HG02852 (cell line): ENCODE data around the gene CEP20.
"Not testable (repeated sequence)": the region's sequence is repeated elsewhere in the genome, so short reads cannot be mapped to it uniquely, and the experiment has no call there.

ENCODE experiments used
- ATAC-seq: cut with Tn5 transposase; IDR thresholded peaks from one replicate; pipeline ENCODE4 v1.9.1; 2021; ENCODE audit warnings: mild to moderate bottlenecking, moderate library complexity; ENCODE audit not compliant: unreplicated experiment

The CEP20 gene

DNA sequence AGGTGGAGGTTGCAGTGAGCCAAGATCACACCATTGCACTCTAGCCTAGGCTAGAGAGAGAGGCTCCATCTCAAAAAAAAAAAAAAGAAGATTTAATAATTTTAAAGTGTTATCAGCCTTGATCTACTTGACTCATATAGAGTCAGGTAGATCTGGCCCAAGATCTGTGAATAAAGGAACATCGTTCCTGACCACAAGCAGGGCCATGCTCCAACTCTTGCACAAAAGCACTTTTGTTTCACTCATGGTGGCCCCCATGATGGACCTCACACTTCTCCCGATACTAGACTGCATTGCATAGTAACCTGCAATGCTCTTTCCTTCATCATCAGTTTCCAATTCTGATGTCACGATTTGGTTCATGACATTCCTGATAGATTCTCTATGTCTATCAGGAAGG lies 26.4 kb downstream of the CEP20 start:
- ATAC-seq, result no peak

DNA sequence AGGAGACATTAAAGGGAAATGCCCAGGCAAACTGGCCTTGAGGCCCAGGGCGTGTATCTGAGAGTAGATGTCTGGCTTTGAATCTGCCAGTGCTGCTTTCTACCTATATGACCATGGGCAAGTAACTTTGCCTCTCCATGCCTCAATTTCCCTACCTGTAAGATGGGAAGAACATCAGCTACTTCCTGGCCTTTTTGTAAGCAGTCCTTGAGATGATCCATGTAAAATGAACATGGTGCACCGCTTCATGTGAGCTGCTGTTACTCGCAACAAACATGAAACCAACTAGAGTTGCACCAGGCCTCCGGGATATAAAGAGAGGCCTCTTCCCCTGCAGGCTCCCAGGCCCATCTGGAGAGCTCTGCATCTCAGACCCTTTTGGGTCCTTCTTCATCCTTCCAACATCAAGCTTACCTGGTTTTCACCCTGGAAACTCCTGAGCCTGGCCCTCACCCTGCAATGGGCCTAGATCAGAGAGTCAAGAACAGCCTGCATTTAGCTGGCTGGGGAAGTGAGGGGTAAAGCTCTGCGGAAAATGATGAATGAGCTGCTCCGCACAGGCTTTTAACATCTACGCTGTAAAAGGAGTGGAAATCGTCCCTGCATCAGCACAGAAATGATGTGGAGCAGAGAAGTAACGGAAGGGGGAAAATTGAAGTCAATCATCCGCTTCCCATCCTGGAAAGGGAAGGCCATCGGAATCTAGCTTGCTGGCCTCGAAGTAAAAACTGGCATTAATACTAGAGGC lies 29.3 kb downstream of the CEP20 start:
- no peak for ATAC-seq

DNA sequence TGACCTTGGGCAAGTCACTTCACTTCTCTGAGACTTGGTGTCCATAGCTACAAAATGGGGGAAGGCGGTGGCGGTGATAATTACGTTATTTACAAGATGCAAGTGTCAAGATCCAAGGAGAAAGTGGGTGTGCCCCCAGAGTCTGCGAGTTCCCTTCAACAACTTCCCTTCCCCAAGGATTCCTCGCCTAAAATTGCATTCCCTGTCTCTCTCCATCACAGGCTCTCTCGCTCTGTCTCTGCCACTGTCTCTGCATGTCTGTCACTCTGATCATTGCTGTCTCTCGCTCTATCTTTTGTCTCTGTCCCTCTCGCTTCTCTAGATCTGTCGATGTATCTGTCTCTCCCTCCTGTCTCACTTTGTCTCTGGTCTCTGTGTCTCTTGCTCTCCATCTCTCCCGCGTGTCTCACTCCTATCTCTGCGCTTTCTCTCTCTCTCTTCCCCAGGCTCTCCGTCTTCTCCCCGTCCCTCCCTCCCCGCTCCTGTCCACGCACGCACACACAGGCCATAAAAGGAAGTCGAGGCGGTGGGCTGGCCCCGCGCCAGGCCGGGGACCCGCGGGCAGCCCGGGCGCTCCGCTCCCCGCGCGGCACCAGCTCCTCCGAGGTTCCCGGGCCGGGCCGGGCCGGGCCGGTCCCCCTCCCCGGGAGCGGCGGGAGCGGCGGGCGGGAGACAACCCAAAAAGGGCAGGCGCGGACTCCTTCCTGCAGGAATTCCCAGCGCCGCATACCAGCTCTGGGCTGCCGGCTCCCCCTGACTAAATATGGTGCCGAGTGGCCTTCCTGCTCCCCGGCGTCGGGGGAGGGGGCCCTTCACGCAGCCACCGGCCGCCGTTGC lies 30.5 kb downstream of the CEP20 start:
- no peak for ATAC-seq

DNA sequence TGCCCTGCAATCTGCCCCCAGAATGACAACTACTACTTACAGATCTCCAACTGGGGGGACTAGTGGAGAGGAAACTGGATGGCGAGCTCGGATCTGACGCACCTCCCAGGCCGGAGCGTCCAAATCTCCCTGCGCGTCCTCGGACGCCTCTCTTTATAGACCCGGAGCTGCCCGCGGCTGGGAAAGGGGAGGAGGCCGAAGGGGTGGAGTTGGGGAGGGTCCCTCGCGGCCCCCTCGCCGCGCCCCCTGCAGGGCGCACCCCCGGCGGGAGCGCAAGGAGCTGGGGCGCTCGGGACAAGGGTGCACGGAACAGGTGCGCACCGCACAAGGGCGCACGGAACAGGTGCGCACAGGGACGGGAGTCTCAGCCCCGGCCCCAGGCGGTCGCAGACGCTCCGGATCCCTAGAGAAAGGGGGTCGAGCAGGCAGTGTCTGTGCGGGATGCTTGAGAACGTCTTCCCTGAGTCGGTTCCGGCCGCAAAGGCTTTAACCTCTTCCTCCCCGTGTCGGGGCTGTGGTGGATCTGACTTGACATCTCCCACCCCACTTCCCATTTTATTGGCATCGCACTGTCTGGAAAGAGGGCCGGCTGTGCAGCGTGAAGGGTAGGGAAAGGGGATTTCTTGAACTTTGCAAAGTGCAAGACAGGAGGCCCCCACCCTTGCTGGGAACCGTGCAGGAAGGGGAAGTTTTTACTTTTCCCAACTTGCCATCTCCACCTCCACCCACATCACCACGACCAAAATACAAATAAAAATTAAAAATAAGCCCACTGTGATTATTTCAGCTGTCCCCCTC lies 31.3 kb downstream of the CEP20 start, which contains the start of gene MYH11:
Gene MYH11 (minus strand): TSS at position 128 of the 798 bp plus-strand sequence. CDS start 18,776 bp downstream, outside the sequence.
- ATAC-seq, result no peak

DNA sequence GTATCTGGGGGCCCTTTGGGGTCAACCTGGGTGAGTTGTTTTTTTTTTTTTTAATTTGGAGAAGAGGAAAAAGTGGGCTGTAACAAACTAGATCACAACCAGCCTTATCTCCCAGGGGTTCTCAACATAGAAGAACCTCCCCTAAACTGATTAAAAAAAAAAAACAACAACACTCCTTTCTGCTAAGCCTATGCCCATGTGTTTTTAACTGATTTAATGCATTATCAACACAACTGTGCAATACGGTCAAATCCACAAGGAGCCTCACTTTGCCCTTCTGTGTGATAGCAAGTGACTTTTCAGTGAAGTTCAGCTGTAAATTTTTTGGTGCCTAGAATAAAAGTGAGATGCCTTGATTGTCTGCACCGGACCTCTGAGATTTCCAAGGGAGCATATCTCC lies 32.2 kb downstream of the CEP20 start:
- ATAC-seq, result no peak

DNA sequence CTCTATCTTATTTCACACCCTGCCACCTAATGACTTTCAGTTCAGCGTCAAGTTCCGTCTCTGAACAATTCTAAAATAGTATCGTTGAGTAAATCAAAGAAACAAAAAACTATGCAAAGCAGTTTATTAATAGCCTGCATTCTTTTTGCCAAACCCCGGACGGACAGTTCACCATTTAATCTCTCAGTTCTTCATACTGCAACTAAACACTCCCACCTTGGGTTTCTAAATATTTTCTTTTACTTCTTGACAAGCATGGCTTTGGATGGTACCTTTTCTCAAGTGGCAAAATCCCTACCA lies 32.7 kb downstream of the CEP20 start:
- ATAC-seq, result peak; percentile 68

DNA sequence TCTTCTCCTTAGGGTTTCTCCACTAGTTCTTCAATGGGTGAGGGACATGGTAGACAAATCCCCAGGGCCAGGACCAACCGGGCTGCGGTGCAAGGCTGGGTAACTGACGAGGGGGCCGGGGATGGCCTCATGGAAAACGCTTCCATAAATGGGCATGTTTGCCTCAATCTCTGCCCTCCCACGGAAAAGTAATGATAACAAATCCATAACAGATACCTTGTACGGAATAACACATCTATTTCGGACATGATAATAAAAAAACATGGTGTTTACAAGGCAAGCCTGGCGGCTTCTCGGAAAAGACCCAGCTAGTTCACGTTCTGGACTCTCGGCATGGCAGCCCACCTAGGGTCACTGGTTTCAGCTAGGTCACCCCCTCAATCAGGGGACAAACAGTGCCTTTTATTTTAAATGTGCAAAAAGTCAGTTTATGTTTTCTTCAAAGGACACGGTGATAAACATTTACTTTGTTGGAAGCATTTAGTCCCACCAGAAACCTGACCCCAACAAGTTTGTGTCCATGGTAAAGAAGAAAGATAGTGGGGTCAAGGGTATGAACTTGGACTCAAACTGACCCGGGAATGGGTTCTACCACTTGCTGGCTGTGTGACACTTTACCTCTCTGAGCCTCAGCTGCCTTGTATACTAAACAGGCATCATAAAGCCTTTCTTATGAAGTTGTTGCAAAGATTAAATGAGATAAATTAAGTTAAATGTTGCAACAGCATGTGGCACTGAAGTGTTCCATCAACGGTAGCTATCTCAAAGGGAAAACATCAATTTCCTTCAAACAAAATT lies 33.3 kb downstream of the CEP20 start:
- no peak for ATAC-seq

DNA sequence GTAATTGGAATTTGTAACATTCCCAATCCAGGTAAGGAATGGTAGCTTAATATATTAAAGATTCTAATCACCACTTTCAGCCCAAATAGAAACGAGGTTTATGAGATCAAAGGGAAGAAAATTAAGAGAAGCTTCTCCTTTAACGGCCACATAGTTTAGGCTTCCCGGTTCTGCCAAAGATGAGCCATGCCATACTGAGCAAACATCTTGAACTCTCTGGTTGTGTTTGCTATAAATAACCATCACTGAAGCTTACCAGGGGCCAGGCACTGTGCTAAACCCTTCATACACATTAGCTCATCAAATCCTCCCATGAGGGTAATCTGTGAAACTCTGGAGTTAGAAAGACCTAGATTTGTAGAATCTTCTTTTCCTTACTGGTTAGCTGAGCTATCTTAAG lies 34.3 kb downstream of the CEP20 start:
- ATAC-seq, result no peak

DNA sequence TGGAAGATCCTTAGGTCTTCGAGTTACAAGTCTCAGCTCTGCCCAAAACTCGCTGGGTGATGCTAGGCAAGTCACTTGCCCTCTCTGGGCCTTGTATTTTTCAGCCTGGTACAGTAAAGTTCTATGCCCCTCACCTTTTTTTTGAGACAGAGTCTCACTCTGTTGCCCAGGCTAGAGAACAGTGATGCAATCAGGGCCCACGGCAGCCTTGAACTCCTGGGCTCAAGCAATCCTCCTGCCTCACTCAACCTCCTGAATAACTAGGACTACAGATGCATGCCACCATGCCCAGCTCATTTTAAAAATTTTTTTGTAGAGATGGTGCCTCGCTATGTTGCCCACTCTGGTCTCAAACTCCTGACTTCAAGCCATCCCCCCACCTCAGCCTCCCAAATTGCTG lies 35.4 kb downstream of the CEP20 start:
- no peak for ATAC-seq

DNA sequence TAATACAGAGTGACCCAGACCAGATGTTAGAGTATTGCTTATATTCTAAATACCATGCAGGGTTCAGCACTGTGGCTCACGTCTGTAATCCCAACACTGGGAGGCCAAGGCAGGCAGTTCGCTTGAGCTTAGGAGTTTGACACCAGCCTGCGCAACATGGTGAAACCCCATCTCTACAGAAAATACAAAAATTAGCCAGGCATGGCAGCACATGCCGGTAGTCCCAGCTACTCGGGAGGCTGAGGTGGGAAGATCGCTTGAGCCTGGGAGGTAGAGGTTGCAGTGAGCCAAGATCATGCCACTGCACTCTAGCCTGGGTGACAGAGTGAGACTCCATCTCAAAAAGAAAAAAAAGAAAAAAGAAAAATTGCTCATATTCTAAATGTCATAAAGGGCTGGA lies 37.8 kb downstream of the CEP20 start:
- ATAC-seq, result not testable (repeated sequence)

DNA sequence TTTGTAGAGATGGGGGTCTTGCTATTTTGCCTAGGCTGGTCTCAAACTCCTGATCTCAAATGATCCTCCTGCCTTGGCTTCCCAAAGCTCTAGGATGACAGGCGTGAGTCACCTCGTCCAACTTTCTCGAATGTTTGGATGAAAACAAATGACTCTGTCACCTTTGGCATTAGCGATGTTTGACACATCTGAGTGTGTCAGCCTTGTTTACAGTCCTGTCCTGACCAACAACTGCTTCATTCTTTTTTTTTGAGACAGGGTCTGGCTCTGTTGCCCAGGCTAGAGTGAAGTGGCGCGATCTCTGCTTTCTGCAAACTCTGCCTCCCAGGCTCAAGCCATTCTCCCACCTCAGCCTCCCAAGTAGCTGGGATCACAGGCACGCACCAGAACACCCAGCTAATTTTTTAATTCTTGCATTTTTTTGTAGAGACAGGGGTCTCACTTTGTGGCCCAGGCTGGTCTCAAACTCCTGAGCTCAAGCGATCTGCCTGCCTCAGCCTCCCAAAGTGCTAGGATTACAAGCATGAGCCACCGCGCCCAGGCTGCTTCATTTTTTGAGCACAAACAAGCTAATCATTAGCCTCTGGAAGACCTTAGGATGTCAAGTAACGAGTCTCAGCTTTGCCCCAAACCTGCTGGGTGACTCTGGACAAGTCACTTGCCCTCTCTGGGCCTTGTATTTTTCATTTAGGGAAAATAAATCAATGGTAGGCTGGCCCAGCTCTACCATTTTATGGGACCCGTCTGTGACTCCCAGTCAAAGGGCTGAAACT lies 39.0 kb downstream of the CEP20 start:
- ATAC-seq, result no peak

DNA sequence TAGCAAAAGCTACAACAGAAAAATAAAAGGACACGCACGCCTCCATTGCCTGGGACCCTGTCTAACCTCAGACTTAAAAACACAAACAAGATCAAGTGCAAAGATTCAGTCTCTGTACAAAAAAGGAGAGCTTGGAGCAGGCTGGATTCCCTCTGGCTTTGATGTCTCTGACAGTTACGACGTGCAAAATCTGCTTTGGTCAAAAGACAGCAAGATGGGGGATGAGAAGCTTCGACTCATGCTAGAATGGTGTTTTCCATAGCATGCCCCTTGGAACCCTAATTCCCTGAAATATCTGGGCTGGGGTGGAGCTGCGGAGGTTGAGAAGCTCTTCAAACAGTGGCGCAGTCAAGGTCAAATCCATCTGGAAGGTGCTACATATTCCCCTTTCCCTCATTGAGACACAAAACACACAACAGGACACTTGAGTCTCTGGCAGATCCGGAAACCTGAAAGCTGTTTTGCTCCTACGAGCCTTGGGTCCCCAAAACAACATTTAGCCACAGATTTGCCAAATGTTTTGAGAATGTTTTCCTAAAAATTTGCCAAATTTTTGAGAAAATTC lies 40.7 kb downstream of the CEP20 start:
- ATAC-seq, result no peak

DNA sequence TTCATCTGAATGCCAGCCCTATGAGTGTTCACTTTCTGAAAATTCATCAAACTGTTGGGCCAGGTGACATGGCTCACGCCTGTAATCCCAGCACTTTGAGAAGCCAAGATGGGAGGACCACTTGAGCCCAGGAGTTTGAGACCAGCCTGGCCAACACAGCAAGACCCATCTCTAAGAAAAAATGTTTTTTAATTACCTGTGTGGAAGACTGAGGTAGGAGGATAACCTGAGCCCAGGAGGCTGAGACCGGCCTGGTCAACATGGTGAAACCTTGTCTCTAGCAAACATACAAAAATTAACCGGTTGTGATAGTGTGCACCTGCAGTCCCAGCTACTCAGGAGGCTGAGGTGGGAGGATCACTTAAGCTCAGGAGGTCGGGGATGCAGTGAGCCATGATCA lies 41.9 kb downstream of the CEP20 start:
- ATAC-seq, result no peak

DNA sequence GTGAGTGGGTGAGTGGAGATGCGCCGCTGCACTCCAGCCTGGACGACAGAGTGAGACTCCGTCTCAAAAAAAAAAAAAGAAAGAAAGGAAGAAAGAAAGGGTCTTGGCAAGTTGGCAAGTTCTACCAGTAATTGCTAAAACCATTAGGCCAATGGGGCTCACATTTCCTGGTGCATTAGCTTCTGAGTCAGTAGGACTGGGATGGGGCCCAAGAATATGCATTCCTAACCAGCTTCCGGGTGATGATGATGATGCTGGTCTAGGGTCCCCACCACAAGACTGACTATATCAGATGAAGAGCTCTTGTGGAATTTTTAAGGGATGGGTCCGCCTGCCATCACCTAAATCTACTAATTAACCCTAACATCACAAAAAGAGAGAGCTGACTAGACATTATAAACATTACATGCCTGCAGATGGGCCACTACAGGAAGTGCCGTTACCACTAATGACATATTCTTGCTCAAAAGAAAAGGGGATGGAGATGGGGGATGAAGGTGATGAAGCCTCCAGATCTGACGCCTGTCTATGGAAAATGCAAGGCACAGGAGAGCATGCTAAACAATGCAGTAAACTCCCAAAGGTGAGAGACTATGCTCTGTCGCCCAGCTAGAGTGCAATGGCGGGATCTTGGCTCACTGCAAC lies 44.6 kb downstream of the CEP20 start:
- ATAC-seq, result no peak

DNA sequence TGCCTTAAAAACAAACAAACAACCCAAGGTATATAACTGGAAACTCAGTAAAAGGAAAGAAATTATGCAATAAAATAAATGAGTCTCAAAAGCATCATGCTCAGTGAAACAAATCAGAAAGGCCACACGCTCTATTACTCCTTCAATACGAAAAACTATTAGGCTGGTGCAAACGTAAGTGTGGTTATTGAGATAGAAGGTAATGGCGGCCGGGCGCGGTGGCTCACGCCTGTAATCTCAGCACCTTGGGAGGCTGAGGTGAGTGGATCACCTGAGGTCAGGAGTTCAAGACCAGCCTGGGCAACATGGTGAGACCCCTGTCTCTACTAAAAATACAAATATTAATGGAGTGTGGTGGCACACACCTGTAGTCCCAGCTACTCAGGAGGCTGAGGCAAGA lies 49.2 kb downstream of the CEP20 start:
- ATAC-seq, result not testable (repeated sequence)

DNA sequence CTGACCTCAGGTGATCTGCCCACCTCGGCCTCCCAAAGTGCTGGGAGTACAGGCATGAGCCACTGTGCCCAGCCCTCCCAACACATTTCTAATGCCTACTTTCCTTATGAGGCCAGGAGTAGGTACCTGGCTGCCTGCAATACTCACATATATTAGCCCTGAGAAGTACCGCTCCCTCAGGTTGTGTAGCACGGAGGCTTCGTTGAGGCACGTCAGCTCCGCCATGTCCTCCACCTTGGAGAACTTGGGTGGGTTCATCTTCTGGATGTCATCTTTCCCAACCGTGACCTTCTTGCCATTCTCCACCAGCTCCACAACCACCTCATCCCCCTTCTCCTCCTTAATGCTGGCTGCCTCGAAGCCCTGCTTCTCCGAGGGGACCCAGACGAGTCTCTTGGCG lies 50.6 kb downstream of the CEP20 start:
- ATAC-seq, result no peak

DNA sequence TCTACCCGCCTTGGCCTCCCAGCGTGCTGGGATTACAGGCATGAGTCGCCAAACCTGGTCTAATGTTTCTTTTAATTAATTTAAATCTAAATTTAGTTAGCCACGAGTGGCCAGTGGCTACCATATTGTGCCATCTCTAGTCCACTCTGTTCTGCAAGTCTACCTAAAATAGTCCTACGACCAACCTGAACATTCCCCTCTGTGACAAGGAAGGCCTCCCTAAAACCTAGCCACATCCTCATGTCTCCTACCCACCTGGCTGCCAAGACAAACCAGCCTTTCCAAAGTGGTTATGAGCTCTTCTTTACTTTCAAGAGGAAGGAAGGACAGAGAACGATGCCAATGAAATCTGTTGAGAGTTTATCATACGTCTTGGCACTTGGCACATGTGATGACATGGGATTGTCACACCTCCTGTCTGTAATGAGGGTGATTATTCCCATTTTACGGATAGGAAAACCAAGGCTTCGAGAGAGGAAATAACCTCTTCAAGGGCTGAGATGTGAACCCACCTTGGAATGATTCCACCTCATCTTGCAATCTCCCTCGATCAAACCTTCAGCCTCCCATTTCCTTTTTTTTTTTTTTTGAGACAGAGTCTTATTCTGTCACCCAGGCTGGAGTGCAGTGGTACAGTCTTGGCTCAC lies 51.3 kb downstream of the CEP20 start:
- no peak for ATAC-seq

DNA sequence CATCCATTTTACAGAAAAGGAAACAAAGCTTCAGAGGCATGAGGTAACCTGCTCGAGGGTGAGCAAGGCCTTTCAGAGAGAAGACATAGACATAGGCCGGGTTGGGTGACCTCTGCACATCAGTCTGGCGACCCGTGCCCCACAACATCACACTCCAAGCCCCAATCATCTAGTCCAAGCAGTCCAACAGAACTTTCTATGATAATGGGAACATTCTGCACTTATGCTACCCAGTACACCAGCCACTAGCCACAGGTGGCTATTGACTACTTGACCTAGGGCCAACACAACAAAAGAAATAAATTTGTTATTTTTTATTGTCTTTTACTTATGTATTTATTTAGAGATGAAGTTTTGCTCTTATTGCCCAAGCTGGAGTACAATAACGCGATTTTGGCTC lies 52.3 kb downstream of the CEP20 start:
- ATAC-seq, result no peak
